AG09309 (cell line): Measurements from ENCODE around the gene RTL10.

Experiments
- DNase-seq: peaks from one replicate; pipeline ENCODE4 v3.0.0-alpha.2; 2010; ENCODE audit warnings: low read depth
- H3K4me3 ChIP-seq: 2 replicates; pipeline ENCODE4 v1.5.1; 2011; ENCODE audit warnings: mild to moderate bottlenecking, low read depth, low read length, moderate library complexity; ENCODE audit not compliant: control insufficient read depth
- CTCF ChIP-seq: IDR thresholded peaks from 2 replicates; pipeline ENCODE4 v1.5.1; 2011; ENCODE audit warnings: mild to moderate bottlenecking, low read depth, low read length, inconsistent platforms; ENCODE audit not compliant: insufficient read depth, control insufficient read depth; ENCODE audit errors: missing control alignments

The RTL10 gene

GRCh38 chr22:19842393-19843106 lies 12.1 kb downstream of the RTL10 start:
- TF ChIP-seq CTCF = no peak
- H3K4me3 ChIP-seq = no peak overlapping the region
- no peak for DNase-seq

- no peak for DNase-seq
- no peak overlapping the region for H3K4me3 ChIP-seq
- TF ChIP-seq CTCF = no peak
Measured at GRCh38 chr22:19841641-19842392, 12.9 kb downstream of the RTL10 start.

GRCh38 chr22:19840955-19841640 lies 13.6 kb downstream of the RTL10 start:
- no peak for TF ChIP-seq CTCF
- no peak for DNase-seq
- no peak overlapping the region for H3K4me3 ChIP-seq

GRCh38 chr22:19840059-19840458 lies 14.6 kb downstream of the RTL10 start:
- no peak for DNase-seq
- no peak for TF ChIP-seq CTCF
- no peak overlapping the region for H3K4me3 ChIP-seq

GRCh38 chr22:19837915-19838314 lies 16.8 kb downstream of the RTL10 start:
- H3K4me3 ChIP-seq = no peak overlapping the region
- no peak for DNase-seq
- TF ChIP-seq CTCF = no peak

GRCh38 chr22:19836512-19836911 lies 18.2 kb downstream of the RTL10 start:
- no peak for DNase-seq
- no peak for TF ChIP-seq CTCF
- no peak overlapping the region for H3K4me3 ChIP-seq
